HEK293 (cell line): Measurements from ENCODE around the gene NDUFS7.
A peak's percentile ranks its signal among the peaks of the same experiment; 100 is the strongest.

Experiments
- CTCF ChIA-PET: fragments of 350-600 bp; formaldehyde crosslinking; extraction: SDS; loops from one replicate; lab custom pipeline; 2021; ENCODE audit warnings: antibody characterized with exemption; lab: Yijun Ruan, JAX
- POLR2A ChIA-PET: fragments of 300-600 bp; formaldehyde crosslinking; extraction: SDS; loops from one replicate; lab custom pipeline; 2020; ENCODE audit warnings: antibody characterized with exemption, inconsistent platforms; lab: Yijun Ruan, JAX
- H3K27ac ChIP-seq: fragments of 200-500 bp; sonication (Bioruptor generic); 2 replicates; pipeline ENCODE4 v1.5.1; 2014; ENCODE audit warnings: low read depth, low read length, control low read depth, inconsistent platforms; ENCODE audit errors: extremely low read depth
- H3K36me3 ChIP-seq, 2 experiments: fragments of 200-500 bp in 1 of 2; sonication (Bioruptor generic) in 1 of 2; 1 replicate in 1 of 2; 2 replicates in 1 of 2; pipeline ENCODE4 v1.5.1; 2014 to 2017; ENCODE audit warnings: inconsistent platforms in 2 of 2, low read length in 2 of 2; ENCODE audit not compliant: control insufficient read depth in 2 of 2, insufficient read depth in 1 of 2
- H3K4me1 ChIP-seq: fragments of 200-500 bp; sonication (Bioruptor generic); 2 replicates; pipeline ENCODE4 v1.5.1; 2014; ENCODE audit warnings: mild to moderate bottlenecking, low read length, inconsistent platforms; ENCODE audit not compliant: control insufficient read depth, insufficient read depth
- H3K4me3 ChIP-seq: 2 replicates; pipeline ENCODE4 v1.5.1; 2011; ENCODE audit warnings: low read depth, mild to moderate bottlenecking, control low read depth, low read length, moderate library complexity
- H3K9me3 ChIP-seq: fragments of 200-500 bp; sonication (Bioruptor generic); 2 replicates; pipeline ENCODE4 v1.5.1; 2014; ENCODE audit warnings: low read depth, low read length, inconsistent platforms; ENCODE audit not compliant: control insufficient read depth, insufficient read depth
- CTCF ChIP-seq: fragments of 450-650 bp; formaldehyde crosslinking; IDR thresholded peaks from 2 replicates; pipeline ENCODE4 v1.5.1; 2016; ENCODE audit warnings: missing biosample characterization, missing genetic modification characterization
- FEZF1 ChIP-seq: fragments of 450-650 bp; formaldehyde crosslinking; IDR thresholded peaks from 2 replicates; pipeline ENCODE4 v1.5.1; 2016; ENCODE audit warnings: missing biosample characterization, missing genetic modification characterization
- IKZF3 ChIP-seq: fragments of 450-650 bp; IDR thresholded peaks from 2 replicates; pipeline ENCODE4 v1.5.0; 2018; ENCODE audit warnings: missing biosample characterization, mild to moderate bottlenecking, missing genetic modification characterization, moderate library complexity
- PRDM6 ChIP-seq: fragments of 450-650 bp; formaldehyde crosslinking; IDR thresholded peaks from 2 replicates; pipeline ENCODE4 v1.5.1; 2017; ENCODE audit warnings: missing biosample characterization, missing genetic modification characterization
- SCRT2 ChIP-seq: fragments of 450-650 bp; formaldehyde crosslinking; IDR thresholded peaks from 2 replicates; pipeline ENCODE4 v1.5.1; 2016; ENCODE audit warnings: missing biosample characterization, missing genetic modification characterization
- SP3 ChIP-seq: fragments of 450-650 bp; formaldehyde crosslinking; IDR thresholded peaks from 2 replicates; pipeline ENCODE4 v1.5.1; 2016; ENCODE audit warnings: missing biosample characterization, missing genetic modification characterization
- ZBTB10 ChIP-seq: fragments of 450-650 bp; formaldehyde crosslinking; IDR thresholded peaks from 2 replicates; pipeline ENCODE4 v1.5.1; 2016; ENCODE audit warnings: missing biosample characterization, missing genetic modification characterization
- ZBTB7A ChIP-seq: fragments of 450-650 bp; formaldehyde crosslinking; IDR thresholded peaks from 2 replicates; pipeline ENCODE4 v1.5.1; 2016; ENCODE audit warnings: low read depth, missing biosample characterization, missing genetic modification characterization
- ZIC2 ChIP-seq: fragments of 450-650 bp; formaldehyde crosslinking; IDR thresholded peaks from 2 replicates; pipeline ENCODE4 v1.5.1; 2016; ENCODE audit warnings: missing biosample characterization, missing genetic modification characterization
- ZNF341 ChIP-seq: fragments of 450-650 bp; formaldehyde crosslinking; IDR thresholded peaks from 2 replicates; pipeline ENCODE4; 2016; ENCODE audit warnings: low read depth, missing biosample characterization, missing genetic modification characterization
- ZNF362 ChIP-seq: fragments of 450-650 bp; formaldehyde crosslinking; IDR thresholded peaks from 2 replicates; pipeline ENCODE4 v1.5.1; 2016; ENCODE audit warnings: missing biosample characterization, missing genetic modification characterization
- ZNF488 ChIP-seq: fragments of 450-650 bp; formaldehyde crosslinking; IDR thresholded peaks from 2 replicates; pipeline ENCODE4 v1.5.1; 2016; ENCODE audit warnings: missing biosample characterization, missing genetic modification characterization
- ZNF837 ChIP-seq: fragments of 450-650 bp; formaldehyde crosslinking; IDR thresholded peaks from 2 replicates; pipeline ENCODE4 v1.5.1; 2016; ENCODE audit warnings: missing biosample characterization, missing genetic modification characterization
- ZSCAN5A ChIP-seq: fragments of 450-650 bp; formaldehyde crosslinking; IDR thresholded peaks from 2 replicates; pipeline ENCODE4 v1.5.1; 2016; ENCODE audit warnings: missing biosample characterization, missing genetic modification characterization

The NDUFS7 gene

GRCh38 chr19:1356508-1356865 lies 27.2 kb upstream of the NDUFS7 start:
- Histone ChIP-seq H3K4me3 (no peak overlapping the region), H3K36me3 (peaks cover 3 to 44% of the 10 kb centered on the region in 2 experiments; a peak in 2 of 3 replicates)

GRCh38 chr19:1357531-1358109 lies 26.1 kb upstream of the NDUFS7 start:
- ChIA-PET POLR2A (interaction anchor here (0.6 to 1.3 kb wide), 2 partner anchors 41 to 88 kb away, joined by 4 read pairs; partner anchors contain the start of gene CIRBP), CTCF (interaction anchor here (1.0 kb wide), 1 partner anchor 113 kb away, joined by 3 read pairs; no protein-coding TSS in a partner anchor)
- Histone ChIP-seq H3K9me3 (no peaks in the 10 kb centered on the region), H3K36me3 (peaks cover 3 to 55% of the 10 kb centered on the region in 2 experiments; a peak in 2 of 3 replicates), H3K4me1 (peaks cover 24% of the 10 kb centered on the region), H3K27ac (no peak overlapping the region), H3K4me3 (no peak overlapping the region)
- peak; percentile 29; the same call in 1 of the 2 replicates for TF ChIP-seq SCRT2
- no peak for TF ChIP-seq ZBTB7A
- TF ChIP-seq IKZF3 (tag by site-specific recombination), result peak; percentile 31; the same call in 1 of the 2 replicates
- no peak for TF ChIP-seq ZBTB10
- TF ChIP-seq SP3, result no peak
- TF ChIP-seq ZIC2 (tag by site-specific recombination), result peak; percentile 51
- peak; percentile 76 for TF ChIP-seq ZNF341 (tag by site-specific recombination)
- no peak for TF ChIP-seq ZNF488 (tag by site-specific recombination)
- peak; percentile 41; the same call in 1 of the 2 replicates for TF ChIP-seq FEZF1 (tag by site-specific recombination)

More at GRCh38 chr19:1356508-1356865, 27.2 kb upstream of the NDUFS7 start:
- no peak overlapping the region for H3K27ac ChIP-seq
- ChIA-PET CTCF (interaction anchor here (0.7 to 1.4 kb wide), 2 partner anchors 112 to 1612 kb away, joined by 3 read pairs; no protein-coding TSS in a partner anchor), POLR2A (interaction anchor here (0.7 kb wide), 1 partner anchor 27 kb away, joined by 3 read pairs; no protein-coding TSS in a partner anchor)
- H3K4me1 ChIP-seq, result peaks cover 19% of the 10 kb centered on the region
- no peak for TF ChIP-seq CTCF
- peak; percentile 54 for TF ChIP-seq PRDM6 (tag by site-specific recombination)
- peak; percentile 60; the same call in 1 of the 2 replicates for TF ChIP-seq ZNF362 (tag by site-specific recombination)
- TF ChIP-seq ZNF837, result no peak
- no peak for TF ChIP-seq ZSCAN5A (tag by site-specific recombination)
- peak; percentile 90 for TF ChIP-seq FEZF1 (tag by site-specific recombination)
- no peaks in the 10 kb centered on the region for H3K9me3 ChIP-seq
